Retina (tissue), 1 donor: ENCODE data around the gene LRP1B.
"Not testable (repeated sequence)": the region's sequence is repeated elsewhere in the genome, so short reads cannot be mapped to it uniquely, and the experiment has no call there.

ENCODE experiments used
- DNase-seq: peaks from one replicate; pipeline ENCODE4 v3.0.0-alpha.2; 2016

LRP1B gene

DNA sequence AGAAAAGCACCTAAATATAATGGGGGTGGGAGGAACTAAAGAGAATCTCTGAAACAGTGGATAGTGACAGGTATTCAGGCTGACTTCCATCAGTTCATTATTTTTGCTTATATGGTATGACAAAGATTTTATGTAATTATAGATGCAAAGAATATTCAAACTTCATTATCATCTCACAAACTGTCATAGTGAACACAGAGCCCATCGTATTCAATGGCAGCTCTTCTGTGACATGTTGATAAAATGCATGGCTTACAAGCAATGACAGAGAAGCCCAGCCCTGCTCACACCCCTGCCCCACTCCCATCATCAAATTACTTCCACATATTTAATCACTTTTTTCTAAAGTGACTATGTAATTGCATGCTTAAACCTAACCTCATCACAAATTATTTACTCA is 904.3 kb downstream of the LRP1B start:
- DNase-seq, result no peak

DNA sequence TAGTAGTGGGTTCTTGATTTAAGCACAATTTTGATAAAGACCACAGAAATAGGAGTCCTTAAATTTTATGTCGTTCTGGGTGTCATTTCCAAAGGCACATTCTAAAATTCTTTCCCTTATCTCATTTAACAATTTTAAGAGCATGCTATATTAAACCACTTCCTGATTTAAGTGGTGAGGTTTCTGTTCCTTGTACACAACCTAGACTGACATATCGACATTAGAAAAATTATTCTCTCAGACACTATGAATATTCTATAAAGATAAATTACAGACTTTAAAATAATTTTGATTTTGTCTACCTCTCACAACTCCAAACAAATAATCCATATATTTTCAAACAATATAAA is 923.8 kb downstream of the LRP1B start:
- no peak for DNase-seq

DNA sequence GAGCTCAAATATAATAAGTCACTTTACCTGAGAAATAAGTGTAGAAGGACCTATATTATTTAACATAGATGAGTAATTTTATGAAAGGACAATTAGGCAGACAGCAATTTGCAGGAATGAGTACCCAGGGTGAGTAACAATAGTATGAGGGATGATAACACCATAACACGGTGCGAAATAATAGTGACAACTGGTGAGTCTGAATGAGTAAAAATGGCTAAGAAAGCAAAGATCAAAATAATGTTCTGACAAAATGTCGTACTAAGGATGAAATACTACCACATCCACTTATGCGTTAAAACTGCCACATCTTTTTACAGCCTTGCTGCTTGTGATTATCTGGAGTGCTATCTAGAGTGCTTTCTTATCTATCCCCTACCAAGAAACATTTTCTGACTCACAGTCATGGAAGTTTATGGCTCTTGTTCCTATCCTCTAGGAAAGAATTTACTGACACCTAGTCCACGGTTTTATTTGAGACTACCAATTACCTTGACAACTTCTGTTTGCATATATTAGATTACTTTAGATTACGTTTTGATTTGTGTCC is 929.7 kb downstream of the LRP1B start:
- no peak for DNase-seq

DNA sequence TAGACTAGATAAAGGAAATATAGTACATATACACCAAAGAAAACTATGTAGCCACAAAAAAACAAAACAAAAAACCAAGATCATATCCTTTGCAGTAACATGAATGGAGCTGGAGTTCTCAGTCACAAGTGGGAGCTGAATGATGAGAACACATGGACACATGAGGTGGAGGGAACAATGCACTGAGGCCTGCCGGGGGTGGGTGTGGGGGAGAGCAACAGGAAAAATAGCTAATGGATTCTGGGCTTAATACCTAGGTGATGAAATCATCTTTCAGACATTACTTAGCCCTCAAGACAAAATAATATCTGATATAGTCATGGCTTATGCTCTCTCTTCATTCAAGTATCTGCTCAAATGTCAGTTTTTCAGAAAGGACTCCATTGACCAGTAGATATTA is 930.6 kb downstream of the LRP1B start:
- no peak for DNase-seq

DNA sequence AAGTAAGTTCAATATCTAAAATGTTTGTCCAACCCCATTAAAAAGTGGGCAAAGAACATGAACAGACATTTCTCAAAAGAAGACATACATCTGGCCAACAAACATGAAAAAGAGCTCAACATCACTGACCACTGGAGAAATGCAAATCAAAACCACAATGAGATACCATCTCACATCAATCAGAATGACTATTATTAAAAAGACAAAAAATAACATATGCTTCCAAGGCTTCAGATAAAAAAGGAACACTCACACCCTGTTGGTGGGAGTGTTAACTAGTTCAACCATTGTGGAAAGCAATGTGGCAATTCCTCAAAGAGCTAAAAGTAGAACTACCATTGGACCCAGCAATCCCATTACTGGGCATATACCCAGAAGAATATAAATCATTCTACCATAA is 931.1 kb downstream of the LRP1B start:
- DNase-seq, result no peak

DNA sequence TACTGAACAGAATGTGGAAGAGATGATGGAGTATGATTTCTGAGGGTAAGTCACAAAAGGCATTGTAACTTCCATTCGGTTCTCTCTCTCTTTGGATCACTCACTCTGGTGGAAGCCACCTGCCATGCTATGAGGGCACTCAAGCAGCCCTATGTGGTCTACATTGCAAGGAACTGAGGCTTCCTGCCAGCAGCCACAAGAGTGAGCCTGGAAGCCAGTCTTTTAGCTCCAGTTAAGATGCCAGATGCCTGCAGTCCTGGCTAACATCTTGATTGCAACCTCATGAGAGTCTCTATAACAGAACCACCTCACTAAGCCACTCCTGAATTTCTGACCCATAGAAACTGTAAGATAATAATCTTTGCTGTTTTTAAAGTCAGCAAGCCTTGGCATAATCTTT is 935.7 kb downstream of the LRP1B start:
- DNase-seq, result no peak

DNA sequence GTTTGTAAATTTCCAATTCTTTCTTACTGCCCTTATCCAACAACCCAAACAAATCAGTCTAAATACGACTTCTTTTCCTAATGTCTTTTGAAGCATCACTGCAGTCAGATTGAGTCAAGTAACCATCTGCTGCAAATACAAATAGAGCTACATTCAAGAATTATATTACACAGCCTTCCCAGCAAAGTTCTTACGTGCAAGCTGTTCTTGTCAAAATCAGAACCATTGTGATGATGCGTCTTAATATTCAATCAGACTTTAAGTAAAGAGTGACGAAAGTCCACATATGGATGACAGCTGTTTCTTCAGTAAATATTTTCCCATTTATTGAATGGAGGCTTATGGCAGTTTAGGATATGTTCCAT is 943.8 kb downstream of the LRP1B start:
- no peak for DNase-seq

DNA sequence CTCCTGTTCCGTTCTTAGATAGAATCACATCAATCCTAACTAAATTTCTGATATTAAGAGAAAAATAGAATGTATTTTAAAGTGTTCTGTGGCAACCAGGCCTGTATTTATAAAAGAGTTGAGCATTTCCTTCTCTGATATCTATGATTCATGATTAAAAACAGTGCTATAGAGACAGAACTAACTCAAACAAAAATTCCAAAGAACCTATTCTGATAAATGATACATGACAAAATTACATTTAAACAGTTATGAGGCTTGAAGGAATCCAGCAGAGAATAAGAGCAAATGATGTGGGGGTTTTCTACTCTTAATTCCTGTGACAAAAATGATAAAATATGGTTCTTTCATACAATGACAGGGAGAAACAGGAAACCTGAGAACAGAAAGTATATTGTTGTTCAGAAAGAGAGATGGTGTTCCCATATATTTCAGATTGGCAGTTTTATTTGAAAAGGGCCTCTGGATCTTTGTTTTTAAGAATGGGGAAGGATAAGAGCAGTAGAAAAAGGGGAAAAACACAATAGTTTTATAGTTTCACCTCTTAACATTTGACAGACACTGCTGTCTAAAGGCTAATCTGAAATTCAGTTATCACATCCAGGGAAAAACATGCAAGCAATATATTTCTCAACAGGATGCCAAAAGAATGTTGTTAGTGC is 944.3 kb downstream of the LRP1B start:
- no peak for DNase-seq

DNA sequence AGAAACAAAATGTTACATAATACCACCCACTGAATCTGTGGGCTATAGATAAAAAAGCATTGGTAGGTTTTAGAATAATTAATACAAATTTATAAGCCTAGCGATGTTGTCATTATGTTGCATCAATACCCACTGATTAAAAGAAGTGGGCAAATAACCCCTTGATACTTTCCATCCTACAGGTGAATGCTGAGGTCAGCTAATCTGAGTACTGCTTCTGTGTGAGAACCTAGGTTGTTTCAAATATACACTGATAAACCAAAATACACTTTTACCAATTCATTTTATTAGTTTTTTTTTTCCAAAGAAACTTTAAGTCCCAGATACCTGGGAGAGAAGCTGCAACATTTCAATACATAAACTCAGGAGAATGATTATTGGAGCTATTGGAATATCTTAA is 948.6 kb downstream of the LRP1B start:
- no peak for DNase-seq

DNA sequence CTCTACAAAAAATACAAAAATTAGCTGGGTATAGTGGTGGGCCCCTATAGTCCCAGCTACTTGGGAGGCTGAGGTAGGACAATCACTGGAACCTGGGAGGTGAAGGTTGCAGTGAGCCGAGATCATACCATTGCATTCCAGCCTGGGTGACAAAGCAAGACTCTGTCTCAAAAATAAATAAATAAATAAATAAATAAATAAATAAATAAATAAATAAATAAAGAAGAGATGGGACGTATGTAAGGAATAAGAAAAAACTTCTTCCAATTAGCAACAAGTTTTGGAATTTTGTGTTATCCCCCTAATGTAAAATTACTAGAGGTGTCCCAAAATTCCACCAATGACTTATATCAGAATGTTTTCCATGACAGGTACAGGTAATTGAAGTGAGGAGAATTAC is 961.7 kb downstream of the LRP1B start:
- DNase-seq, result not testable (repeated sequence)

DNA sequence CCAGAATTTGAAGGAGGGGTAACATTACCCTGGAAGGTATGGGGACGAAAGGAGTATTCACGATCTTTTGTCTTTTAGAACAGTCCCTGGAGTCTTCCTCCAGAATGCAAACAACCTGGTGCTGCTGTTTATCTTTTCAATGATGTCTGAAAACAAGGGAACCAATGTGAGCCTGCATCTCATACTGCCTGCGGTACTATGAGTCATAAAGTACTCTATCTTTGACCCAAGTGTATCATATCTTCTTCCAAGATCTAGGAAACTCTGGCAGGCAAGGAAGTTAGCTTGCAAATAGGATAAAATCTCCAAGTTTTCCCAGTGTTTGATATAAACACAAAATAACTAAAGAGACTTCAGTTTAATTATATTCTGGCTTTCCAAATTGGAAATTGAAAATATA is 968.5 kb downstream of the LRP1B start:
- DNase-seq, result no peak

DNA sequence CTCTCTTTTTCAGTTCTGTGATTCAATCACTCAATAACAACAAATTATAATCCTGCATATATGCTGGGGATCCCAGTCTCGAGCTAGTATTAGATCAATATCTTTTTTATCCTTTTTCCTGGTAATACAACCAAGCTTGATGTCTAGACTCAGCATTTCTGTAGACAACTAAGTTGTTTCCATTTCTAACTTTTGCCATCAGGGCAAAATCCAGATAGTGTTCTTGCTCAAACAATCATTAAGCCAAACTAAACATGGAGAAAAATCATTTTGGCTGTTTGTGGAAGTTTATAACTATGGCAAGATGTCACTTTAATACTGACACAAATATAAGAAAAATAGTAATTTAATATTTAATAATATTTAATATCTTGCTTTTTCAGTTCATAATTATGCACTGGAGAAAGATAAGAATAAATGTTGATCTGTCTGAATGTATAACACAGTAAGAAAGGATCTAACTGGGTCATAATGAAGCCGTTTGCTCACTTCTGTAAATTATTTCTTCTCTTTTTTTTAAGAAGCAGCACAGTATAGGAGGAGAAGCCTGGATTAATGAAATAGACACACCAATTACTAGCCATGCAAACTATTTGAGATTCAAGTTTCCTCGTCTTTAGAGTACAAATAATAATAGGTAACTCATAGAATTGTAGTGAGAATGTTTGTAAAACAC is 979.1 kb downstream of the LRP1B start:
- no peak for DNase-seq

DNA sequence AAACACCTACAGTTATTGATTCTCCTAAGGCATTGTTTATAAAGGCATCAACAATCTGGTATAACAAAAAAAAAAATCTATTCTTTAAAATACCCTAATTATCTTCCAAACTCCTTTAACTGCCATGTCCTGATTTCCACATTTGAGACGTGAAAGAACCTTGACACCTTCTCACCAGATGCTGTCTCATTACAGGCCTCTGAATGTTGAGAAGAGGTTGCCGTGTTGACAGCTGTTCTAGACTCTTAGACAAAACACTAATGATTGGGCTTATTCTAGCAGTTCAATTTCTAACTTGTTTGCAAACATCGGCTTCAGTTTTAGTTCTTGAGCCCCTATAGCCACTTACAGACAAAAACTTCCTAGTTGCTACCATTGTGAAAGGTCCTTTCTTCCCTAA is 988.8 kb downstream of the LRP1B start:
- DNase-seq, result no peak

DNA sequence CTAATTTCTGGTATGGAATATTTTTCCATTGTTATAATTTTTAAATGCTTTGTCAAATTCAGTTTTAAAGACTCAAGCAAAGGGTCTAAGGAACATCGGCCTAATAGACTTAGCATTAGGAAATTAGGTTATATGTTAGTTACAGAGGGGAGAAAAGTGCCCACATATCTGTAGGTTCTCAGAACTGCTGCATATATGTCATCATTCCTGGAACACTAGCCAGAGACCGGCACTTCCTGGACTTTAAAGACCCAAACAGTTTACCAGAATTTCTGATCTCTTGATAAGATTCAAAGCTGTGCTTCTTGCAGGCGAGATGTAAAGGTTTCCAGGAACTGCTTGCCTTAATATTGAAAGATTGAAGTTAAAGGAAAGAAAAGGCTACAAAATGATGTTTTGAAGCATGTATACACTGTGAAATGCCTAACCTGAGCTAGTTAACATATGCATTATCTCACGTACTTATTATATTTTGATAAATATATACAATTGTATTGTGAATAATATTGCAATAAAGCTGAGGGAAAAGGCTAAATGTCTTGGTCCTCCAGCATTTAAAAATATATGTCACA is 993.6 kb downstream of the LRP1B start:
- no peak for DNase-seq

DNA sequence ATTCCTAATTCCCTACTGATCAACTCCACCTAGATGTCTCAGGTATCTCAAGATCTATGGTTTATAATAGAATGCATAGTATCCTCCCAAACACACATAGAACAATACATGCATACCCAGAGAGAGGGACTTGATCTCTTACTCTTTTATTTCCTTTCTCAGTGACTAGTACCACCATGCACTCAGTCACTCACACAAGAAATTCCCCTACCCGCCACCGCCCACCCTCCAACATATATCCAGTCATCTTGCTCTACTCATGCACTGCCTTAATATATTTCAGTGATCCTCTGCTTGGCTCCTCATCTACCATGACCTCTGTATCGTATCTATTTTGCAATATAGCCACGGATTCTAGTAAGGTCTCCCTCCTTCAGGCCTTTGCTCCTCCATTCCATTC is 996.9 kb downstream of the LRP1B start:
- no peak for DNase-seq

DNA sequence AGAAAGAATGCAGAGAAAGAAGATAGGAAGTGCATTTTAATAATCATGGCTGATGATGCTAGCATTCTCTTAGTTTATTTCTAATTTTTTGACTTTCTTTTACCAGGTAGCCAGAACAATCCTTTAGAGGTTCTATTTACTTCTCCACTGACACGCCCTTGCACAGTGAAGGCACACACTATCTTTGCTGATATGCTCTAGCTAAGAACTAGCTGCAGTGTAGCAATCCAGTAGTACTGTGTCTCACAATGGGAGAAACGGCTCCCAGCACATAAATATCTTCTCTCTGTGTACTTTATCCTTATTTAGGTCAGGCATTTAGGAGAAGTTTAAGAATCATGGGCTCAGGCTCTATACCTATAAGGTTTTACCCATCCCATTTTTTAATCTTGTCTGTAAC is 1005.4 kb downstream of the LRP1B start:
- no peak for DNase-seq

DNA sequence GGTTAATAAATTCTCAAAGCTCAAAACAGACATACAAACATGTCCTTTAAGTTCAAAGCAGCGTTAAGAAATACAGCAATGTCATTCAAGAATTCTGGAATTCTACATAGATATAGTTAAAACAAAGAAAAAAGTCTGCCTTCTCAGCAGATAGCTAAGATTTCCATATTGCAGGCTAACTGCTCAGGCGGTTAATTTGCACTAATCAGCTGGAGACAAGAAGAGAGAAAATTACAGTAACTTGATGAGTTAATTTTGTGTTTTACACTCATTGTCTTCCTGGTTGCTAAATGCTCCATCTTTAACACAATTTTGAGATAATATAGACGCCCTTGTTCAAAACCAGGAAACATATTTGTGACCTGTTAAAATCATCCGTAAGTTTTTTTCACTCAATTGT is 1012.0 kb downstream of the LRP1B start:
- DNase-seq, result no peak

DNA sequence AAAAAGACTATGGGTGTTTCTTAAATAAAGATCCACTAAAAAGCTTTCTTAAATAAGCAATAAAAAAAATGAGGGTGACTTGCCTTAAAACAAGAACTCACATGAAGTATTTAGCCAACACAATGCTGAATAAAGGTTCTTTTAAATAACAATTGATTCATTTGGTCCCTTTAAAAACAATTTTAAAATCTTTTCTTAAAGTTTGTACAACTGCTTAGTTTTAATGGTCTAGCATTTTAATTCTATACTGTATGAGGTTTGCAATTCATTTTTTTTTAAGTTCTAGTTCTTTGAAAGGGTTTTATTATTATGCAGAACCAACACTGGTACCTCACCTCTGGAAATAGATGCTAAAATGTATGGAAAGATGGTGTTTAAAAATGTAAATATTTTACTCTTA is 1017.5 kb downstream of the LRP1B start:
- no peak for DNase-seq

DNA sequence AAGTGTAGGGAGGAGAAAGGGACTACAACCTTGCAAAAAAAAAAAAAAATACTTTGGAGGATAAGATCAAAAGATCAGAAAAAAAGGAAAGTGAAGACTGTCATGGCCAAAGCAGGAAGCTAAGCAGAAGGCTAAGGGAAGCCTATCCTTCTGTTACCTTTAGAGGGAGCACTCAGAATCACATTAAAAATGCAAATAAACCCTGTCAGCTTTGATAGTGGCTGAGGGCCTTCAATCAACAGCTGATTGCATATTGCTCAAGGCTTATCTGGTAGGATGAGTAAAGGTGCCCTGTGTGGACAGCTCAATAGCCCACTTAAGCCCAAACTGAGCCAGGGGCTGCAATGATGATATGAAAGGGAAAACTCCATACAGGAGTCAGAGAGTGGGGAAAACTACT is 1021.2 kb downstream of the LRP1B start:
- no peak for DNase-seq

DNA sequence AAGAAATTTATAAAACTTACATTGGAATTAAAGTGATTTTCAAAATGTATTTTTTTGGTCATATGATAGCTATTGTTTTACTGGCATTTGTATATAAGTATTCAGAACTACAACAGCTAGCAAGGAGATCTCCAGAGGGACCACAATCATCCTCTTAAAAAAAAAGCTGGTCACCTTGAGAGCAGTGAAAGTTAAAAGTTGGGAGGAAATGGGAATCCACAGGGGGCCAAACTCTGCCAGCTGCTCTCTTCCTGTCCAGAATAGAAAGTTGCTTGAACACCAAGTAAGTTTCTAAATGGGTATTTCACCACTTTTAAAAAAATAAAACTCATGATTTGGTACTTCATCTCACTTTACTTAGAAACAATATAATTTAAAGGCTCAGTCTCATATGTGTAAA is 1025.1 kb downstream of the LRP1B start:
- DNase-seq, result no peak

DNA sequence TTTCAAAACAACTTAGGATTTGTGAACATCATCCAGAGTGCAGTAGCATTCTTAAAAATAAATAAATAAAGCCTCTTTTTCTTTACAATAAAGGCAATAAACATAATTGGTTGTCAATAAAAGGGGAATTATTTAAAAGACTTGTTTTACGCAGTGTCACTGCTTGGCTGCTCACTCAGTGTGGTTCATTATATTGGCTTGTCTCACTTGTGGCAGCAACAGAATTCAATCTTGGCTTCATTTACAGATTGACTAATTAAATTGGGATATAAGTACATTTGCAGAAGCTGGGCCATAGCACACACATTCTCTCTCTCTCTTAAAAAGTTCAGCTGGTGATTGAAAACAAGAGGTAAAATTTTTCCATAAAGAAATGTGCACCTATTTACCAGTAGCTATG is 1027.6 kb downstream of the LRP1B start:
- DNase-seq, result no peak

DNA sequence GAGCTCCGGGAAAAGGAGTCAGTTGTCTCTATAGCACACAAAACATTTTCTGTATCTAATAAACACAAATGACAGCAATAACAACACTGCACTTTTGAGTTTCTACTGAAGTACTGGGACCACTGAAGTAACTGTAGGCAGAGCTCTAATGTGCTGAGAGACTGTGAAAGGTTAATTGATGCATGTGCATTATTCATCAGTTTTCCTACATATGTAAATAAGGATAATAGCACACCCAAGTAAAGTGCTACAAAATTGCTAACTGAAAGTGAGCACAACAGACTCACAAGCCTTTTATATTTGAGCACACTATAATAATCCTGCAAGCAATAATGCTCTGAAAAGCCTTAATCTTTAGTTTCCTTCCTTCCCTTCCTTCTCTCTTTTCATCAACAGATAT is 1051.6 kb downstream of the LRP1B start:
- DNase-seq, result no peak

DNA sequence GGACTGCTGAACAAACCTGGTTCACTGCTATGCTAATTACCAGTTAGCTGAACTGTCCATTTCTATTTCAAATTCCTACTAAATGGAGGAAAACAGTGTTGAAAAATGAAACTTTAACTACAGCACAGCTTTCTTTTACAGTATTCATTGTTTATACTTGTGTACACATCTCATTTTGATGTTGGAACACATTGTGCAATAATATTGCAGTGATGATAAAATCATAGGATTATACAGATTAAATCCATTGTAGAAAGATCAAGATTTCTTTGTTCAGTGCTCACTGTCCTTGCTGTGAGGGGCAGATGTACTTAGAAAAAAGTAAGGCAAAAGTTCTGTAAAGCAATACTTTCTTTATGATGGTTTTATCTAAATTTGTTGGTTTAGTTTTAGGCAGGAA is 1055.1 kb downstream of the LRP1B start:
- no peak for DNase-seq

DNA sequence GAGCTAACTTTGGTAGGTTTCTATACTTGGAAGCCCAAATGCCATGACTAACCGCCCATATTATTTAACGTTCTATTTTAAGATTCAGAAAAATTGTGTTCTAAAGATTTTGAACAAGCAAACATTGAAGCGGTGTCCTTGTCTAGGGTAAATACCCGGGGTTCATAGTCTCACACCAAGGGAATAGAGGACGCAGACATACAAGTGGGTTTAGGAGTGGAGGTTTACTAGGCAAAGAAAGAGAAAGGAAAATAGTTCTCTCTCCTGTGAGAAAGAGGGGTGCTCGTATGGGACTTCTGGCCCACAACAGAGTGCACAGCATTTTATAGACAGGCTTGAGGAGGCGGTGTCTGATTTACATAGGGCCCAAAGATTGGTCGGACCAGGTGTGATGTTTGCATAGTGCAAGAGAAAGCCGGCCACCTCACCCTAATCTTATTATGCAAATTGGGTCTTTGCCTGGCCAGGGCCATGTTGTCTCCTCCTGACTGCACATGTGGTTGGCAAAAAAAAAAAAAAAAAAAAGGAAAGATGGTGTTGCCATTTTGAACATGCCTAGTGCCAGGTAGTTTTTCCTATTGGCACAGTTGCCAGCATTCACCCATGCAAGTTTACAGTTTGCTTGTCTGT is 1062.6 kb downstream of the LRP1B start:
- DNase-seq, result no peak
